Calu3 (cell line): ENCODE measurements around the gene ZNF407. TPM values are rescaled to one million over a fixed set of nuclear protein-coding genes. Genes with fewer than 3 reads are reported as not detected.

ENCODE experiments used
- BruUV-seq: library from RNA; stranded (reverse); fragments of 400-500 nt; replicated peaks from 2 replicates; lab custom pipeline; 2021; lab: Mats Ljungman, UMichigan
- CTCF ChIA-PET: fragments of 300-600 bp; sonication (Branson Sonifier 250); formaldehyde crosslinking; loops from one replicate; lab custom pipeline; 2022; ENCODE audit warnings: antibody characterized with exemption; lab: Charles Lee
- DNase-seq: peaks from one replicate; pipeline ENCODE4 v3.0.0; 2022
- H3K27ac Mint-ChIP-seq: one replicate; pipeline ENCODE4 v1.8.0; 2022; ENCODE audit warnings: mixed read lengths; ENCODE audit not compliant: unreplicated experiment
- H3K27me3 Mint-ChIP-seq: one replicate; pipeline ENCODE4 v1.8.0; 2022; ENCODE audit warnings: mixed read lengths; ENCODE audit not compliant: unreplicated experiment
- H3K36me3 Mint-ChIP-seq: one replicate; pipeline ENCODE4 v1.8.0; 2022; ENCODE audit warnings: mild to moderate bottlenecking, moderate library complexity, mixed read lengths; ENCODE audit not compliant: insufficient read depth, unreplicated experiment
- H3K4me1 Mint-ChIP-seq: one replicate; pipeline ENCODE4 v1.8.0; 2022; ENCODE audit warnings: mild to moderate bottlenecking, low read depth, mixed read lengths; ENCODE audit not compliant: unreplicated experiment
- H3K4me3 Mint-ChIP-seq: one replicate; pipeline ENCODE4 v1.8.0; 2022; ENCODE audit warnings: mild to moderate bottlenecking, low read depth, moderate library complexity, mixed read lengths; ENCODE audit not compliant: unreplicated experiment
- H3K9me3 Mint-ChIP-seq: one replicate; pipeline ENCODE4 v1.8.0; 2022; ENCODE audit warnings: low read depth, mixed read lengths; ENCODE audit not compliant: unreplicated experiment
- CTCF ChIP-seq: fragments of 200-600 bp; IDR thresholded peaks from one replicate; pipeline ENCODE4 v1.8.0; 2022; ENCODE audit warnings: antibody characterized with exemption; ENCODE audit not compliant: unreplicated experiment
- intact Hi-C: fragments of 100-400 bp; cut with micrococcal nuclease; formaldehyde crosslinking; loops from one replicate; pipeline ENCODE4 v1.10.0; 2022; ENCODE audit not compliant: unreplicated experiment
- total RNA-seq: library from RNA; stranded (reverse); gene quantifications from 2 replicates; pipeline ENCODE4 v1.2.3, GENCODE V29; 2022

Gene ZNF407
- total RNA-seq, 1 experiment from 2014 or later = 17.4 TPM

- DNase-seq = no peak
- intact Hi-C loops = no loop called here
- no peaks in the 10 kb centered on the region for H3K36me3 Mint-ChIP-seq
- peaks cover 8% of the 10 kb centered on the region for H3K4me1 Mint-ChIP-seq
- TF ChIP-seq CTCF = no peak
- CTCF ChIA-PET = no interaction called here
- H3K27ac Mint-ChIP-seq = no peak overlapping the region
- no peaks in the 10 kb centered on the region for H3K9me3 Mint-ChIP-seq
- H3K27me3 Mint-ChIP-seq = no peaks in the 10 kb centered on the region
- no TSS peak for BruUV-seq
- H3K4me3 Mint-ChIP-seq = no peak overlapping the region
Measured at GRCh38 chr18:74669136-74669798, 71.6 kb downstream of the ZNF407 start.

- Mint-ChIP-seq H3K27ac (no peak overlapping the region), H3K27me3 (no peaks in the 10 kb centered on the region), H3K4me1 (peaks cover 8% of the 10 kb centered on the region), H3K9me3 (peaks cover 3% of the 10 kb centered on the region), H3K4me3 (no peak overlapping the region), H3K36me3 (no peaks in the 10 kb centered on the region)
- intact Hi-C loops = no loop called here
- BruUV-seq = no TSS peak
- TF ChIP-seq CTCF = no peak
- CTCF ChIA-PET = interaction anchor here (0.7 kb wide), 1 partner anchor 1189 kb away, joined by 5 read pairs; no protein-coding TSS in a partner anchor
- DNase-seq = no peak
Measured at GRCh38 chr18:74672371-74672770, 74.7 kb downstream of the ZNF407 start.

- intact Hi-C loops = no loop called here
- H3K4me3 Mint-ChIP-seq = no peak overlapping the region
- H3K4me1 Mint-ChIP-seq = peaks cover 2% of the 10 kb centered on the region
- TF ChIP-seq CTCF = no peak
- CTCF ChIA-PET = no interaction called here
- H3K9me3 Mint-ChIP-seq = peaks cover 7% of the 10 kb centered on the region
- no peak for DNase-seq
- BruUV-seq = no TSS peak
- H3K27me3 Mint-ChIP-seq = no peaks in the 10 kb centered on the region
- H3K36me3 Mint-ChIP-seq = no peaks in the 10 kb centered on the region
- H3K27ac Mint-ChIP-seq = no peak overlapping the region
Measured at GRCh38 chr18:74674487-74674886, 76.8 kb downstream of the ZNF407 start.

- no peak overlapping the region for H3K4me3 Mint-ChIP-seq
- no peak overlapping the region for H3K27ac Mint-ChIP-seq
- no peaks in the 10 kb centered on the region for H3K27me3 Mint-ChIP-seq
- no TSS peak for BruUV-seq
- no peak for DNase-seq
- H3K9me3 Mint-ChIP-seq = peaks cover 7% of the 10 kb centered on the region
- intact Hi-C loops = no loop called here
- no peaks in the 10 kb centered on the region for H3K4me1 Mint-ChIP-seq
- no peaks in the 10 kb centered on the region for H3K36me3 Mint-ChIP-seq
- TF ChIP-seq CTCF = no peak
- CTCF ChIA-PET = no interaction called here
Measured at GRCh38 chr18:74679006-74679678, 81.5 kb downstream of the ZNF407 start.
